ENCODE results near the gene SCAF8.
"Not testable (repeated sequence)": the region's sequence is repeated elsewhere in the genome, so short reads cannot be mapped to it uniquely, and the experiment has no call there.

The SCAF8 gene

GRCh38 chr6:154786144-154786868 lies 53.1 kb downstream of the SCAF8 start:
- DNase-seq: no peak

DNA sequence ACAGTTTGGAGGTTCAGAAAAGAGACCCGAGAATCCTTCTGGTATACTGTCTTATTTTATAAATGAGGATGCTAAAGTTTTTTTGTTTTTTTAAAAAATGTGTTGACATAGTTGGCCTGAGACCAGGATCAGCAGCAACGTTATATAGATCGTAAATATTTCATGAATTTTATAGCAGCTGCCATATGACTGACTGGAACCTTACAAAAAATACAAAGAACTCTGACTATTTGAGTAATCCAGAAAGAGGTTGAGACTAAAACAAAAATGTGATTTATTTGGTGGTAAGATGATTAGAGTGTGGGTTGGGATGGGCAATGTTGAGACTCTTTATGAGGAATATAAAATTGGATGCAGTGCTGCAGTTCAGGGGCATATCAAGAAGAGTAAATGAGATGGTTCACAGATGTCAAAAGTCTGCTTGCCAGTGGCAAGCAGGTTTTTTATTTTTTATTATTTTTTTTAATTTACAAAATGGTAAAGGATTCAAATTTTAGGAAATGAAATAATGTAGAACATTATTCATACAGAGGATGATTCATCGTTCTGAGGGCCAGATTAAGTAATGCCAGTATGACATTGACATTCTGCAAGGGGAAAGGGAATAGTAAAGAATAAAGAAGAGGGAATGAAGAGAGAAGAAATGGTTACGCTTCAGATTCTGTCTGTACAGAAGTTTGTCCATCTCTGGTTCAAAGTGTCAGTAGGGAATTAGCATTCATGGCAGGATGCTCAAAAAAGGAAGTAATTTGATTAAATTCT lies 58.5 kb downstream of the SCAF8 start:
- no peak for DNase-seq

DNA sequence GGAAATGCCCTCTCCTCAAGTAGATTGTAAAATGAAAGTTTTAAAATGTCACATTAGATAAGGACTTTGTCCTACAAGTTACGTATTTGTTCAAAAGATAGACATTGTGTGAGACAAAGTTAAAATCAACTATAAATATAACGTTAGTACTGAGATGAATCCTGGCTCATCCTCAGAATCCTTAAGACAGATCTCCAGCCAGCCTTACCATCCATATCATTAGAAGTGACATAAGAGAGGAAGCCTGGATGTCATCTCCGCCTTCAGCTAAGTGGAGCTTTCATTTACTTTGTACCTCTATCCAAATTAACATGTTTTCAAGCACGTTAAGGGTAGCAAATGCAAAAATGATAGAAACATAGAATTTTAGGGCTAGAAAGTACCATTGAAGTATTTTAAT lies 59.1 kb downstream of the SCAF8 start:
- DNase-seq: no peak

GRCh38 chr6:154792761-154793160 lies 59.5 kb downstream of the SCAF8 start:
- DNase-seq: no peak

DNA sequence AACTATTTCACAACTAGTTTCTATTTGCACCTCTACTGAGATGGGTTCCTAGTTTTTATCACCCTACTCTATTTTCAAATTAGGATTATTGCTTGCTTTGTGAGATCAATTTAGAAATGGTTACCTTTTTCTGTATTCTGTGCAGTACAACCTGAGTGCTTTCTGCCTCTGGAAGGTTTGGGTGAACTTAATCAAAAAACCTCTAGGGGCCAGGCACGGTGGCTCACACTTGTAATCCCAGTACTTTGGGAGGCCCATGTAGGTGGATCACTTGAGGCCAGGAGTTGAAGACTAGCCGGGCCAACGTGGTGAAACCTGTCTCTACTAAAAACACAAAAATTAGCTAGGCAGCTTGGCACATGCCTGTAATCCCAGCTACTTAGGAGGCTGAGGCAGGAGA lies 63.3 kb downstream of the SCAF8 start:
- no peak for DNase-seq

DNA sequence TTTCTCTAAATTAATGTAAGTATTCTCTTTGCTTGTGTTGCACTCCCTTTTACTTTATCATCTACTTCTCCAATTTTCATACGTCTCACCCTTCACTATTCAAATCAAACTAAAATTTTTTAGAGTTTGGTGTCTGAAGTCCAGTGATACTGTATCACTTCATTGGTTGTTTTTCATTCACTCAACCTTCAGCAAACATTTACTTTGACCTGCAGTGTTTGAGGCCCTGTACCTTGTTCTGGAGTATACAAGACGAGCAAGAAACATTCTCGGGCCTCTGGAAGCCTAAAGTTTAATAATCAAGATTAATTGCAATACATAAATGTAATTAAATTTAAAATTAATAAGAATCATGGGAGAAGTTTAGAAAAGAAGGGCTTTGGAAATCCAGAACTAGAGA lies 64.6 kb downstream of the SCAF8 start:
- no peak for DNase-seq

DNA sequence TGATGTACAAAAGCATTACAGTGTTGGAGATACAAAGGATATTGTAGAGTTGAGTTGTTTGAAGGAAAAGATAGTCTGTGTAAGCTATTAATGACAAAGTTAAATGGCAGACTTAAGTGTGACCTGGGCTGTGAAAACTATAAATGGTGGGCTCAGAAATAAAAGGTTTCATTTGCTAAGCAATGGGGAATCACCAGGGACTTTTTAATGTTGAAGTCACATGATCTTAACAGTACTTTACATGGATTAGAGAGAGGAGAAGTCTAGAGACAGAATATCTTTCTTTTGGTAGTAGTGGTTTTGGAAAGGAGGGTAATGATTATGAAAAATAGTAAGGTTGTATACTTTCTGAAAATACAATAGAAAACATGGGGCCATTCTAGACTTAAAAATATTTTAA lies 67.1 kb downstream of the SCAF8 start:
- no peak for DNase-seq

DNA sequence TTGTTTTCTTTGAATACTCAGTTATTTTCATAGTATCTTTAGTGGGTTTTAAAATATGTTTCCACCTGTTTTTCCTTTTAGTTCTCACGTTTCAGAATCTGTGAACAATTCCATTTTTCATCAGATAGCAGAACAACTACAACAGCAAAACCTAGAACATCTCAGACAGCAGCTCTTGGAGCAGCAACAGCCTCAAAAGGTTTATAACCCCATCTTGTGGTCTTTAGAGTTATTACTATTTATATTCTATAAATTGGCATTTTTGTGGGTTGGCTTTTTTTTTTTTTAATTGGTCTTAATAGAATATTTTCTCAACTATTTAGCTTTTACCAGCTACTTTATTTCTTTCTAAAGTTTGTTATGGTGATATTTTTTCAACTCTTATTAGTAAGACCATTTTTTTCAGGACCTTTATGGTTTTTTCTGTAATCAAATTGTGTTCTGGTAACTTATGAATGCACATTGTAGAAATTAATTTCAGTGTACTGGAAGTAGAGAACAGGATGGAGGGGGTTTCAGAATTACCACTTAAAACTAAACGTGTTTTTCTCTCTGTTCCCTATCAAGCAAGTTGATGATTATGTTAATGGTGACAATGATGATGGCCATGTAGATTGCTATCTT lies 72.2 kb downstream of the SCAF8 start:
- peak in 1 of 2 donors; percentile 42 for DNase-seq

DNA sequence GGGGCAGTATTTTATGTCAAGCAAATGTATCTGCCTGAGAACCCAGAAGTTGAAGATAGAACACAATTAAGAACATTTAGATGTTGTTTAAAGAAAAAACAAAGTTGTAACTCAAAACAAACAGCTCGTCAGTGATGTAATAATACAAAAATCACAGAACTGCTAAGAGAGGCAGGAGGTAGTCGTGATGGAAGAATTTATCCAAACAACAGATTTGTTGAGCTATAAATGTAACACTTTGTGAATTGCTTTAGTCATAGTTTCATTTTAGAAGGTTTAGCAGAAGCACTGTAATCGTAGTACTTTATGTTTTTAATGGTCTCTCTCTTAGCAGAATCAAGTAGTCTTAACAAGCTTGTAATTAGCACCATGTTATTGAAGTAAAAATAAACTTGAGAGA lies 73.6 kb downstream of the SCAF8 start:
- no peak for DNase-seq

GRCh38 chr6:154811663-154812062 lies 78.4 kb downstream of the SCAF8 start:
- DNase-seq: not testable (repeated sequence)

- no peak for DNase-seq
Observed at GRCh38 chr6:154814063-154814462, 80.8 kb downstream of the SCAF8 start.

DNA sequence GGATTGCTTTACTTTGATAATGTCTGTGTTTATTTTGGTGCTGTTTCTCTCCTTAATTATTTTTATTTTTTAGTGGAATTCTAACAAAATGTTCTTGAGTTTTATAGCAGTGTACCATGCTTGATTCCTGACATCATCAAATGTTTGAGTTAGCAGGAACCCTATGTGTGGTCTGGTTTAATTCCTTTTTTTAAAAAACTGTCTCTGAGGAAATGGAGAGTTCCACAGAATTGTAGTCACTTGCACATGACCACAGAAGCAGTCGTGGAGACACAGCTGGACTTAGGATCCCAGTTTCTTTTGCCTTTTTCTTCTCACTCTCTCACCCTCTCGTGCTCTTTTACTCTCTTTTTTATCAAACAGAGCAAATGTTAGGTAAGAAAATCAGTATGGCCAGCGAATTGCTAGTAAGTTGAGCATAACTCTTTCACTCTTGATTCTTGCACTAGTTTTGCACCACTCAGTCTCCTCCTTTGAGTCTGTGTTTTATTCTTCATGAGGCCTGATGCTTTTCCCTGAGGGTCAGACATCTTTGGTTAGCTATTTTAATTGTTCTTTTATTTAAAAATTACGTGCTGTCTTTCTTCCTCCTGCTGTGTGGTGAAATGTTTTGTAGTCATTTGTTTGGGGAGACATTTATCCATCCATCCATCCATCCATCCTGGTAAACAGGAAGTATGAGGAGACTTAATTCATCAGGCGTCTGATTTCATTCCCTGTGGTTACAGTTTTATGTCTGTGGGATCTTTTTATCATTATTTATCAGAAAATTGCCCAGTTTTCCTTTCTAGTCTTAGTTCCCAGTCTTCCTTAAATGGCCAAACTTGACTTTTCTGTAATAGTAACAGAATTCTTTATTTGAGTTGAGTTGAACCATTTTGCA lies 83.0 kb downstream of the SCAF8 start:
- no peak for DNase-seq

DNA sequence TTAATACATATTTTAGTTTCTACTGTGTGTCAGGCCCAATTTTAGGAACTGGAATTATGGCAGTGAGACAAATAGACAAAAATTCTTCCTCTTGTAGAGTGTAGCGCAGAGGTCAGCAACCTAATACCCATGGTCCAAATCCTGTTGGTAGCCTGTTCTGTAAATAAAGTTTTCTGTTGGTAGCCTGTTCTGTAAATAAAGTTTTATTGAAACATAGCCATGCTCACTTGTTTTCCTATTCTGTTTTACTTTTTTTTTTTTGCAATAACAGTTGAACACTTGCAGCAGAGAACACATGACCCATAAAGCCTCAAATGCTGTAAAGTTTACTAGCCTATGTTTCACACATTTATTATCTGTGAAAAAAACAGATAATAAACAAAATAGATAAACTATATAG lies 87.9 kb downstream of the SCAF8 start:
- no peak for DNase-seq

DNA sequence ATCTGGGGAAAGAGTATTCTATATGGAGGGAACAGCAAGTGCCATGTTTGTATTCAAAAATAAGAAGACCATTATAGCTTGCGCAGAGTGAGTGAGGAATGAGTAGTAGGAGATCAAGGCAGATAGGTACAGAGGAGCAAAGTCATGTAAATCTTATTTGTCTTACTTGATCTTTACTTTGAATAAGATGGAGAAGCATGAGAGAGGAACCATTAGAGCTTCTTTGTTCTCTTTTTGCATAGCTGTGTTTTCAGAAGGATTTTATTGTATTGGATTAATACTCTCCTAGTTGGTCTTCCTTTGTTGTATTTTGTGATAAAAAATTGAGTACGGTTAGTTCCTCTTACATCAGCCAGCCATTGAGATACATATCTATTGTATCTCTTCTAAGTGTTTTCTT lies 88.4 kb downstream of the SCAF8 start:
- no peak for DNase-seq

GRCh38 chr6:154822947-154823558 lies 89.8 kb downstream of the SCAF8 start:
- no peak for DNase-seq

DNA sequence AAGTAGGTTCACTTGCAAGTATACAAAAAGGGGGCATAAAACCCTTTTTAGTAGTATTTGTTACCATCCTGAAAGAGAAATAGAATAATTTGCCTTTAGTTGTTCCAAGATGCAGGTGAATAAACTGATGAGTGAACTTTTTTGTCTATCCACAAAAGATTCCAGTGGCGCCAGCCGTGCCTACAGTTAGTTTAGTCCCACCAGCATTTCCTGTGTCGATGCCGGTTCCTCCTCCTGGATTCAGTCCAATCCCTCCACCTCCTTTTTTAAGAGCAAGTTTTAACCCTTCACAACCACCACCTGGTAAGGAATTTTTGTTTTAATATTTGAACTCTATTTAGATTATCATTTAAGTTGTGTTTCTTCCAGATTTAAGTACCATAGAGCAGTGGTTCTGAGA lies 90.9 kb downstream of the SCAF8 start:
- no peak for DNase-seq

- DNase-seq: no peak
Observed at GRCh38 chr6:154829970-154830369, 96.8 kb downstream of the SCAF8 start.

- DNase-seq: no peak
Observed at GRCh38 chr6:154830771-154831170, 97.6 kb downstream of the SCAF8 start.

GRCh38 chr6:154835307-154835706 lies 102.1 kb downstream of the SCAF8 start:
- DNase-seq: no peak

DNA sequence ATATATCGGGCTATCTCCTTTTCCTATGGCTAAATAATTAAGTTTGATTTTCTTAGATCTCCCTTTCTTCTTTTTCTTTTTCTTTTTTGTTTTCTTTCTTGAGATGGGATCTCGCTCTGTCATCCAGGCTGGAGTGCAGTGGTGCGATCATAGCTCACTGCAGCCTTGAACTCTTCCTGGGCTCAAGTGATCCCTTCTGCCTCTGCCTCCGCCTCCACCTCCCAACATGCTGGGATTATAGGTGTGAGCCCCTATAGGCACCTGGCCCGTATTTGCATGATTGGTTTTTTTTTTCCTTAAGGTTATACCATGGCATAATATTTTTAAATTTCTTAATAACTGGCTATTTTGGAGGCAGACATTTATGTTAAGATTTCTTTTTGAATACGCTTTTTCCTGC lies 106.3 kb downstream of the SCAF8 start:
- DNase-seq: no peak

DNA sequence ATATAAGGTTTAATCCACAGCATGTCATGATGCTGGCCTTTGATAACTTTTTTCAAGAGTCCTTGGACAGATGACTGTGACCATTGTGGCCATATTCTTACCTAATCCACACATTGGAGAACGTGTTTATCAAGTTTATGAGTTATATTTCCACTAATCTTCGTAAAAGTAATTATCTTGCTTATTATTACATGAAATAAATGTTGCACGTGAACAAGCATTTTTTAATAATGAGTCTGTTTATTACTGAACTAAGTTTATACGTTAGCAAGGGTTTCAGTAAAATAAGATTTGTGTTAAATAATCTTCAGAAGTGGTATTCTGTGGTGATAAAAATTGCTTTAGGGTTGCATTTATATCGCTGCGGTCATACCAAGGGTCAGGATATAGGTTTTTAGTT lies 107.1 kb downstream of the SCAF8 start:
- no peak for DNase-seq

GRCh38 chr6:154841109-154841508 lies 107.9 kb downstream of the SCAF8 start:
- DNase-seq: no peak

DNA sequence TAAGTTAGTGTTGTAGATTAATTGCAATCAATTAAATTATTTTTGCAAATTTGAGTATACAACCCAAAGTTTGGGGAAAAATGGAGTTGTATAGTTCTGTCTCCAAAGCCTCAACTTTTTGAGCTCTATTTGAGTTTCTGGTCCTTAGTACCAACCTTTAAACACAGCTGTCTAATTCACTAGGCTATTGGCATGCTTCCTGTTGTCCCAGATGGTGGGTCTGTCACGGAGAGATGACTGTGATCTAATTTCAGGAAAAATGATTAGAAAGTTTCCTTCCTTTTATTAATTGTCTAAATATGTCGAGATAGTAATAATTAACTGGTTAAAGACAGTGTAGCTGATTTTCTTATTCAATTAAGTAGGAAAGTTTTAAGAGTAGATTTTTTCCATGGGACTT lies 109.6 kb downstream of the SCAF8 start:
- DNase-seq: no peak
